Measurements from ENCODE around the gene TICAM1.
"Not testable (repeated sequence)": the region's sequence is repeated elsewhere in the genome, so short reads cannot be mapped to it uniquely, and the experiment has no call there.

The TICAM1 gene

DNA sequence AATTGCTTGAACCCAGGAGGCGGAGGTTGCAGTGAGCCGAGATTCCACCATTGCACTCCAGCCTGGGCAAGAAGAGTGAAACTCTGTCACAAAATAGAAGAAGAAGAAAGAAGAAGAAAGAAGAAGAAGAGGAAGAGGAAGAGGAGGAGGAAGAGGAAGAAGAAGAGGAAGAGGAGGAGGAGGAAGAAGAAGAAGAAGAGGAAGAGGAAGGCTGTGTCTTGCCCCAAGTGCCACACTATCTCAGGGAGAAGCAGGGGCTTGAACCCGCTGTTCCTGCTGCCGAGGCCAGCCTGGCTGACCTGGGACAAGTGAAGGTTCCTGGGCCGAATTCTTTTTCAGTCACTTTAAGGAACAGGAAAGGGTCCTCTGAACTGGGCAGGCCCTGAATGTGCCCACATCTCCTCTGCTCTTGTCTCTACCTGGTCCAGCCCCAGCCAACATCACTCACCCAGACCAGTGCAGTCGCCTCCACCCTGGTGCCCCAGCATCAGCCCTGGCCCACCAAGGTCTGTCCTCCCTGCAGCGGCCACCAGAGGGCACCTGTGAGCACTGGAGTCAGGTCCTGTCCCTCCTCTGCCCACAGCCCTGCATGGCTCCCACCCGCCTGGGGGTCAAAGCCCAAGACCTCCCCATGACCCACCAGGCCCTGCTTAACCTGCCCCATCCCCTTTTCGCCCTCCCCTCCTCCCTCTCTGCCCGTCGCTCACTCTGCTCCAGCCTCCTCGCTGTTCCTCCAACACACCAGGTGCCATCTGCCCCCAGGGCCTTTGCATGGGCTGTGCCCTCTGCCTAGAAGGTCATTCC is 20.0 kb downstream of the TICAM1 start:
- no peak overlapping the region for H3K4me3 ChIP-seq (ENCODE audit: low read depth in 1 of 2, low read length in 2 of 2)
- TF ChIP-seq EZH2 (IDR thresholded peaks at IDR 0.05; ENCODE audit: borderline replicate concordance, low read depth, low read length, severe bottlenecking) = no peak
- TF ChIP-seq, protein P1, sequence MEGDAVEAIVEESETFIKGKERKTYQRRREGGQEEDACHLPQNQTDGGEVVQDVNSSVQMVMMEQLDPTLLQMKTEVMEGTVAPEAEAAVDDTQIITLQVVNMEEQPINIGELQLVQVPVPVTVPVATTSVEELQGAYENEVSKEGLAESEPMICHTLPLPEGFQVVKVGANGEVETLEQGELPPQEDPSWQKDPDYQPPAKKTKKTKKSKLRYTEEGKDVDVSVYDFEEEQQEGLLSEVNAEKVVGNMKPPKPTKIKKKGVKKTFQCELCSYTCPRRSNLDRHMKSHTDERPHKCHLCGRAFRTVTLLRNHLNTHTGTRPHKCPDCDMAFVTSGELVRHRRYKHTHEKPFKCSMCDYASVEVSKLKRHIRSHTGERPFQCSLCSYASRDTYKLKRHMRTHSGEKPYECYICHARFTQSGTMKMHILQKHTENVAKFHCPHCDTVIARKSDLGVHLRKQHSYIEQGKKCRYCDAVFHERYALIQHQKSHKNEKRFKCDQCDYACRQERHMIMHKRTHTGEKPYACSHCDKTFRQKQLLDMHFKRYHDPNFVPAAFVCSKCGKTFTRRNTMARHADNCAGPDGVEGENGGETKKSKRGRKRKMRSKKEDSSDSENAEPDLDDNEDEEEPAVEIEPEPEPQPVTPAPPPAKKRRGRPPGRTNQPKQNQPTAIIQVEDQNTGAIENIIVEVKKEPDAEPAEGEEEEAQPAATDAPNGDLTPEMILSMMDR (IDR thresholded peaks at IDR 0.05; ENCODE audit: borderline replicate concordance, extremely low read depth, low read length, poor library complexity, severe bottlenecking) = peak; percentile 97
- no peak overlapping the region for H3K4me2 ChIP-seq (ENCODE audit: insufficient read depth, low read length)
- H3K9me3 ChIP-seq (ENCODE audit: insufficient read depth, low read length, severe bottlenecking) = no peaks in the 10 kb centered on the region
- no peak overlapping the region for H3K27ac ChIP-seq (ENCODE audit: low read length)
- no peak overlapping the region for H3K9ac ChIP-seq (ENCODE audit: low read depth, low read length)
- H3K36me3 ChIP-seq (ENCODE audit: insufficient read depth, low read length) = peaks cover 7% of the 10 kb centered on the region
- ATAC-seq (ENCODE audit: insufficient read depth, low read depth) (peak; percentile 69), DNase-seq (peak; percentile 84)
- H3K79me2 ChIP-seq (ENCODE audit: insufficient read depth, low read length) = no peaks in the 10 kb centered on the region
- no peaks in the 10 kb centered on the region for H3K27me3 ChIP-seq (ENCODE audit: insufficient read depth, low read length, poor library complexity)
- H2AFZ ChIP-seq (ENCODE audit: low read depth, low read length) = peak overlapping the region; percentile 57
- H4K20me1 ChIP-seq (ENCODE audit: insufficient read depth, low read length) = no peaks in the 10 kb centered on the region
- peaks cover 12% of the 10 kb centered on the region for H3K4me1 ChIP-seq (ENCODE audit: insufficient read depth, low read length)

DNA sequence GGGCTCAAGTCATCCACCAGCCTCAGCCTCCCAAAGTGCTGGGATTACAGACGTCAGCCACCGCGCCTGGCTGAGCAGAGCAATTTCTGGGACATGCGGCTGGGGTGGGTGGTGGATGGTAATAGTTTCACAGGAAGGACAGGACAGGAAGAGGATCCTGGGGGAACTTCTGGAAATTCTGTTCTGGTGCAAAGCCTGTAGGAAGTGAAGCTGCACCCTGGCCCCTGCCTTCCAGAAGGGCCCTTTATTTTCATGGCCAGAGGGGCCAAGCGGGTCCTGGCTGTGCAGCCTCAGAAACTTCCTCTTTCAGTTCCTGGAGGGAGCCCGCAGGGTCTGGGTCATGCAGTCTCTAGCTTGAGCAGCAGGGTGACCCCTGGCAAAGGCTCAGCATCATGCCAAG is 24.3 kb downstream of the TICAM1 start:
- Histone ChIP-seq H3K27me3 (ENCODE audit: insufficient read depth, low read length, poor library complexity) (no peaks in the 10 kb centered on the region), H3K9ac (ENCODE audit: low read depth, low read length) (no peak overlapping the region), H3K4me1 (ENCODE audit: insufficient read depth, low read length) (no peaks in the 10 kb centered on the region), H3K27ac (ENCODE audit: low read length) (no peak overlapping the region), H3K4me3 (ENCODE audit: low read depth in 1 of 2, low read length in 2 of 2) (no peak overlapping the region), H3K9me3 (ENCODE audit: insufficient read depth, low read length, severe bottlenecking) (no peaks in the 10 kb centered on the region), H3K79me2 (ENCODE audit: insufficient read depth, low read length) (no peaks in the 10 kb centered on the region), H4K20me1 (ENCODE audit: insufficient read depth, low read length) (no peaks in the 10 kb centered on the region), H3K4me2 (ENCODE audit: insufficient read depth, low read length) (no peak overlapping the region), H3K36me3 (ENCODE audit: insufficient read depth, low read length) (no peaks in the 10 kb centered on the region), H2AFZ (ENCODE audit: low read depth, low read length) (no peak overlapping the region)
- ATAC-seq (ENCODE audit: insufficient read depth, low read depth) = no peak
- no peak for DNase-seq
- TF ChIP-seq, protein P1 (IDR thresholded peaks at IDR 0.05; ENCODE audit: borderline replicate concordance, extremely low read depth, low read length, poor library complexity, severe bottlenecking) = no peak
- no peak for TF ChIP-seq EZH2 (IDR thresholded peaks at IDR 0.05; ENCODE audit: borderline replicate concordance, low read depth, low read length, severe bottlenecking)

DNA sequence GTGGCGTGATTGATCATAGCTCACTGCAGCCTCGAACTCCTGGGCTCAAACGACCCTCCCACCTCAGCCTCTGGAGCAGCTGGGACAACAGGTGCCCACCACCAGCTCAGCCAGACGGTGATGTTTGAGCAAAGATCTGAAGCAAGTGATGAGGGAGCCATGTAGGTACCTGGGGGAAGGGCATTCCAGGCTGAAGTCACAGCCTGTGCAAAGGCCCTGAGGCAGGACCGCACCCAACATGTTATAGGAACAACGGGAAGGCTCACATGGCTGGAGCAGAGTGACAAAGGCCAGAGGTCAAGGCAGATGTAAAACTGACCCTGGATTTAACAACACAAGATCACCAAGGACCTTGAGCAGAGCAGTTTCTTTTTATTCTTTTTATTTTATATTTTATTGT is 25.1 kb downstream of the TICAM1 start:
- H3K27ac ChIP-seq (ENCODE audit: low read length) = no peak overlapping the region
- H3K27me3 ChIP-seq (ENCODE audit: insufficient read depth, low read length, poor library complexity) = no peaks in the 10 kb centered on the region
- H3K36me3 ChIP-seq (ENCODE audit: insufficient read depth, low read length) = no peaks in the 10 kb centered on the region
- H3K79me2 ChIP-seq (ENCODE audit: insufficient read depth, low read length) = no peaks in the 10 kb centered on the region
- H4K20me1 ChIP-seq (ENCODE audit: insufficient read depth, low read length) = no peaks in the 10 kb centered on the region
- H3K4me1 ChIP-seq (ENCODE audit: insufficient read depth, low read length) = no peaks in the 10 kb centered on the region
- no peak overlapping the region for H2AFZ ChIP-seq (ENCODE audit: low read depth, low read length)
- no peak overlapping the region for H3K9ac ChIP-seq (ENCODE audit: low read depth, low read length)
- H3K4me2 ChIP-seq (ENCODE audit: insufficient read depth, low read length) = no peak overlapping the region
- TF ChIP-seq, protein P1 (IDR thresholded peaks at IDR 0.05; ENCODE audit: borderline replicate concordance, extremely low read depth, low read length, poor library complexity, severe bottlenecking) = no peak
- TF ChIP-seq EZH2 (IDR thresholded peaks at IDR 0.05; ENCODE audit: borderline replicate concordance, low read depth, low read length, severe bottlenecking) = no peak
- ATAC-seq (ENCODE audit: insufficient read depth, low read depth) = no peak
- H3K9me3 ChIP-seq (ENCODE audit: insufficient read depth, low read length, severe bottlenecking) = no peaks in the 10 kb centered on the region
- DNase-seq = no peak
- no peak overlapping the region for H3K4me3 ChIP-seq (ENCODE audit: low read depth in 1 of 2, low read length in 2 of 2)

DNA sequence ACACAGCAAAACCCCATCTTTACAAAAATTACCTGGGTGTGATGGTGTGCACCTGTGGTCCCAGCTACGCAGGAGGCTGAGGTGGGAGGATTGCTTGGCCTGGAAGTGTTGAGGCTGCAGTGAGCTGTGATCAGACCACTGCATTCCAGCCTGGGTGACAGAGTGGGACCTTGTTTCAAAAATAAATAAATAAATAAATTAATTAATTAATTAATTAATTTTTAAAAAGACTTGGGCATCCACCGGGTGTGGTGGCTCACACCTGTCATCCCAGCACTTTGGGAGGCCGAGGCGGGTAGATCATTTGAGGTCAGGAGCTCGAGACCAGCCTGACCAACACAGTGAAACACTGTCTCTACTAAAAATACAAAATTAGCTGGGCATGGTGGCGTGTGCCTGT is 26.4 kb downstream of the TICAM1 start:
- H3K79me2 ChIP-seq (ENCODE audit: insufficient read depth, low read length); H3K27me3 ChIP-seq (ENCODE audit: insufficient read depth, low read length, poor library complexity); H3K4me2 ChIP-seq (ENCODE audit: insufficient read depth, low read length); H4K20me1 ChIP-seq (ENCODE audit: insufficient read depth, low read length); H3K27ac ChIP-seq (ENCODE audit: low read length); H3K9me3 ChIP-seq (ENCODE audit: insufficient read depth, low read length, severe bottlenecking); H2AFZ ChIP-seq (ENCODE audit: low read depth, low read length); ATAC-seq (ENCODE audit: insufficient read depth, low read depth); H3K36me3 ChIP-seq (ENCODE audit: insufficient read depth, low read length); H3K4me1 ChIP-seq (ENCODE audit: insufficient read depth, low read length); H3K9ac ChIP-seq (ENCODE audit: low read depth, low read length); DNase-seq; H3K4me3 ChIP-seq (ENCODE audit: low read depth in 1 of 2, low read length in 2 of 2): not testable (repeated sequence)
